NCI-H2081 treated with DMSO at 0.1 percent for 48 hours (cell line): Measurements from ENCODE around the gene HSPA1A.

Source experiments
- DNase-seq: peaks from one replicate; lab custom pipeline; 2025; lab: John Stamatoyannopoulos, UW

Gene HSPA1A

DNA sequence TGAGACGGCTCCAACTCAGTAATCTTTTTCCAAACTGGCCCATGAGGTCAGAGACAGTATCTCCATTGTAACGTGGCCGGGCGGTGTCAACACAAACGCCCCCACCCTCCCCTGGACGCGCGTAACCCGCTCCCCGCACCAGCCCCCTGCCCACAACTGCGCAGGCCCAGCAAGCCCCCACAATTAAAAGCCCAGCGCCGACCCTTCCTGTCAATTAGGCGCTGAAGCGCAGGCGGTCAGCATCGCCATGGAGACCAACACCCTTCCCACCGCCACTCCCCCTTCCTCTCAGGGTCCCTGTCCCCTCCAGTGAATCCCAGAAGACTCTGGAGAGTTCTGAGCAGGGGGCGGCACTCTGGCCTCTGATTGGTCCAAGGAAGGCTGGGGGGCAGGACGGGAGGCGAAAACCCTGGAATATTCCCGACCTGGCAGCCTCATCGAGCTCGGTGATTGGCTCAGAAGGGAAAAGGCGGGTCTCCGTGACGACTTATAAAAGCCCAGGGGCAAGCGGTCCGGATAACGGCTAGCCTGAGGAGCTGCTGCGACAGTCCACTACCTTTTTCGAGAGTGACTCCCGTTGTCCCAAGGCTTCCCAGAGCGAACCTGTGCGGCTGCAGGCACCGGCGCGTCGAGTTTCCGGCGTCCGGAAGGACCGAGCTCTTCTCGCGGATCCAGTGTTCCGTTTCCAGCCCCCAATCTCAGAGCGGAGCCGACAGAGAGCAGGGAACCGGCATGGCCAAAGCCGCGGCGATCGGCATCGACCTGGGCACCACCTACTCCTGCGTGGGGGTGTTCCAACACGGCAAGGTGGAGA is at the start of gene HSPA1A, which contains the start of gene HSPA1L:
Gene HSPA1A, plus strand, starts transcription at position 519 of the 814 bp plus-strand sequence. Its CDS starts 214 bp downstream, at position 733.
Gene HSPA1L, minus strand, starts transcription at position 259 of the 814 bp plus-strand sequence. CDS start 3,311 bp downstream, outside the sequence.
- peak; percentile 58 for DNase-seq

DNA sequence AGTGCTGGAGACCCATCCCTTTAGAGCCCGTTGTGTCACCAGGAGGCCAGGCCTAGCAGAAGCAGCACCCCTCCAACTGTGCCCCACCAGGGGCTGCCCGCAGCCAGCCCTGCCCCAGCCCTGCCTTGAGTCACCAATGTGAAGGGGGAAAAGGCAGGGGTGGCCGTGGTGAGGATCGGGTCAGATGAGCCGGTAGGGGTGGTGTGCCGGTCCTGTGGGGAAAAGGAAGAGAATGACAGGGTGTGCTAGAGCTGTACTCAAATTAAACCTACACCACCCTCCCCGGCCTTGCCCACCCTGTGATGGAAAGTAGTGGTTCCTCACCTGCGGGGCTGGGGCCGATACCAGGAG is 49.8 kb upstream of the HSPA1A start:
- no peak for DNase-seq

DNA sequence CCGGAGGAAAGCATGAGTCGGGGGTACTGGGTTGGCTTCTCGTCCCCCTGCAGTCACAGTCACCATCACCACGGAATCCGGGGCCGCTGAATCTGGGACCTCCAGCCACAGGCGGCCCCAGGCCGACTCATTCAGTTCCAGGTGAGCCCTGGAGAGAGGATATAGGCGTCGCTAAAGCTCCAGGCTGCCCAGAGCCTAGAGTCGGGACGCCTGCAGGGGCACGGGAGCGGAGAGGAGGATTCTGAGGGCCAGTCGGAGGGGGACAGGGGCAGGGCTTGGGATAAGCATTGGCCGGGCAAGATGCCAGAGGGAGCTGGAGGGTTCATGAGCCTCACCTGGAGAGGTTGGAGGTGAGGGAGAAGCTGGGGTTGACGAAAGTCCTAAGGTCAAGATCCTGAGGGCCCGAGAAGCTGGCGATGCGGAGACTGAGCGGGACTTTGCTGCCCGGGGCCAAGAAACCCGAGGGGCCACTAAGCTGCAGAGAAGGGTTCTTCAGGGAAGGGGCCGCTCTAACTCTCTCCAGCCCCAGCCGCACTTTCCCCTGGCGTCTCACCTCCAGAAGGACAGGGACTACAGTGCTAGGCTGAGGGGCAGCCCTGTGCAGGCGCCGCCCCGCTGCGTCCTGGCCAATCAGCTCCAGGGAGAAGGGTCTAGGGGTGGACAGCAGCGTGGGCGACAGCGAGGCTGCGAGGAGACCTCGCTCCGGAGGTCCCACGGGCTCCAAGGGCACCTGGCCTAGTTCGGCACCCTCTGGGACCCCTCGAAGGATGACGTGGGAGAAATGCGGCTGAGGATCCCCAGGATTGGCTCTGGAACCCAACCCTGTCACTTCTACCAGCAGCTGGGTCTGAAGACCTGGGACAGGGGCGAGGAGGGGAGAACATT is 49.2 kb upstream of the HSPA1A start:
- DNase-seq, result no peak

DNA sequence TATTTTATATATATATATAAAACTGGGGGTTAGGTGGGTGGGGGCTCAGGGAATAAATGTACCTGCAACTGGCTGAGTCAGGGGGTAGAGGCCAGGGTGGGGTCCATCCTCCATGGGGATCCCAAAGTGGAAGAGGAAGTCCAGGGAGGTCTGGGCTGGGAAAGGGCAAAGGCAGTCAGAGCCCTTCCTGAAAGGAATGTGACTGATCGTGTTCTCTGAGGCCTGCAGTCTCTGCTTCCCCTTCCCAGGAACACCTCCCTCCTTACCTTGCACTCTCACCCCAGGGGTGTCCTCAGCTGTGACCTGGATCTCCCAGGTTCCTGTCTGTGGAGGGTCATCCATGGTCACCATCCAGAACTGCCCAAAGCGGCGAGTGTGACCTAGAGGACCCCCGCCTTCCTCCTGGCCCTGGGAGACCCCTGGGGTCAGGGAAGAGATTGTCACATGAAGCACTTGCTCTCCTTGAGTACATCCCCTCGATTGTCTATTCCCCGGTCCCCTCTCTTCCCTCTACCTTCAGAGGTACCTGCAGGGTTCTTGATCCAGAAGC is 48.2 kb upstream of the HSPA1A start:
- no peak for DNase-seq

DNA sequence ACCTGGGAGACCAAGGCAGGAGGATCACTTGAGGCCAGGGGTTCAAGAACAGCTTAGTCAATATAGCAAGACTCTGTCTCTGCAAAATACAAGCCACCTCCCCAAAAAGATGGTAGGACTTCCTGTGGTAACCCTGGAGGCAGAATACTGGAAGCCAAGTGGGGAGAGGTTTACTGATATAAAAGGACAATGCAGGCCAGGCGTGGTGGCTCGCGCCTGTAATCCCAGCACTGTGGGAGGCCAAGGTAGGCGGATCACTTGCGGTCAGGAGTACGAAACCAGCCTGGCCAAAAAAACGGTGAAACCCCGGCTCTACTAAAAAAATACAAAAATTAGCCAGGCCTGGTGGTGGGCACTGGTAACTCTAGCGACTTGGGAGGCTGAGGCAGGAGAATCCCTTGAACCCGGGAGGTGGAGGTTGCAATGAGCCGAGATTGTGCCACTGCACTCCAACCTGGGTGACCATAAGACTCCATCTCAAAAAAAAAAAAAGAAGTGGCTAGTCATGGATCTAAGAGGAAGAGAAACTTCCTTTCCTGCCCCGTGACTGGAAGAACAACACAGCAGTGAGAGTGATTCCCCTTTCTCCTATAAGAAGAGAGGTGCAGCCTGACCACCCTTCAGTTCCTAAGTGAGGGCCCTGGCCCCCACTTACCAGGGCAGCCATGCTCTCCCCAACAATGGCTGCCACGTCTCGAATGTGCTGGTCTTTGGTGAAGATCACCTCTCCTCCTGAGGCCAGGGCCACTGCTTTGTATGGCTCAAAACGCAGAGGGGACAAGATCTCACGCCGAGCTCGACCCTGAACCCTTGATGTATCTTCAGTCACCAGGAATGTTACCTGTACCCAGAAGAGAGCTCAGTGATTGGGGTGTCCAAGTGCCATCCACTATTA is 46.7 kb upstream of the HSPA1A start:
- no peak for DNase-seq

DNA sequence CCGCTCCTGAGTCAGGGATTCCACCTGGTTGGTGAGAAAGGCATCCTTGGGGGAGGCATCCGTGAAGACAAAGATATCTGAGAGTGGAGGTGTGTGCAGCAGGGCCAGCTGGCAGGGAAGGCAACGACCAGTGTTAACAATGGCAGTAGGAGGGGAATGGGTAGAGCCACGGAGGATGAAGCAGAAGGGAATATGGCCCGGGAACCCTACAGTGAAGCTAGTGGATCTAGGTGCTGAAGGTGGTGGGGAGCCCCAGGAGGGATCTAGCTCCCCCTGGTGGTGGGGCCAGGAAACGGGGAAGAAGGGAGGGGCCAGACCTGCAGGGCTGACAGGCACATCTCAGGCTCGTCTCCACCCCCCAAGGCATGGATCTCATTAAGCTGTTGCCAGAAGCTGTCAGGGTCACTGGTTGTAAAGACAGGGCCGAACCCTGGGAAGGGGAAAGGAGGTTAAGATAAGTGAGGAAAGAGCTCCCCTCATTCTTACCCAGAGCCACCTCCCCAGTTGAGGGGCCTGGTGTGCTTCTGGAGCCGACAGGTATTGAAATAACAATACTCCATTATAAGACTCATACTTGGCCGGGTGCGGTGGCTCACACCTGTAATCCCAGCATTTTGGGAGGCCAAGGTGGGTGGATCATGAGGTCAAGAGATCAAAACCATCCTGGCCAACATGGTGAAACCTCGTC is 45.5 kb upstream of the HSPA1A start:
- DNase-seq, result no peak

DNA sequence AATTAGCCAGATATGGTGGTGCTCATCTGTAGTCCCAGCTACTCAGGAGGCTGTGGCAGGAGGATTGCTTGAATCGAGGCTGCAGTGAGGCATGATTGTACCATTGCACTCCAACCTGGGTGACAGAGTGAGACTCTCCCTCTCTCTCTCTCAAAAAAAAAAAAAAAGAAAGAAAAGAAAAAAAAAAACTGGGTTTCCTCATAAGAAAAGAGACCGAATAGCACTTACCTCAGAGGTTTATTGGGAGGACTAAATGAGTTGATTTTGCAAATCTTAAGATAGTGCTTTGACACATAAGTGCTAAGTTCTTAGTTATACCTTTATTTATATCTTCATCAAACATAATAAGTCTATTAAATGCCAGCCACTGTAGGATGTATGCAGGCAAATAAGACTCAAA is 44.5 kb upstream of the HSPA1A start:
- DNase-seq, result no peak

DNA sequence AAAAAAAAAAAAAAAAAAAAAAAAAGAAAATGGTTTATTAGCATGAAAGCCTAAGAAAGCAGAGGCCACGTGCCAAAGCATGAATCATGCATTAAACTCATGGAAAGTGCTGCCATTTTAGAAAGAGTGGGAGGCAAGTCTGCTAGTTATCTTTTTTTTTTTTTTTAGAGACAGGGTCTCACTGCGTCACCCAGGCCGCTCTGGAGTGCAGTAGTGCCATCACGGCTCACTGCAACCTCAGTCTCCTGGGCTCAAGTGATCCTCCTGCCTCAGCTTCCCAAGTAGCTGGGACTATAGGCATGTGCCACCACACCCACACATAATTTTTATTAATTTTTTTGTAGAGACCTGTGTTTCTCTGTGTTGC is 43.4 kb upstream of the HSPA1A start:
- no peak for DNase-seq

DNA sequence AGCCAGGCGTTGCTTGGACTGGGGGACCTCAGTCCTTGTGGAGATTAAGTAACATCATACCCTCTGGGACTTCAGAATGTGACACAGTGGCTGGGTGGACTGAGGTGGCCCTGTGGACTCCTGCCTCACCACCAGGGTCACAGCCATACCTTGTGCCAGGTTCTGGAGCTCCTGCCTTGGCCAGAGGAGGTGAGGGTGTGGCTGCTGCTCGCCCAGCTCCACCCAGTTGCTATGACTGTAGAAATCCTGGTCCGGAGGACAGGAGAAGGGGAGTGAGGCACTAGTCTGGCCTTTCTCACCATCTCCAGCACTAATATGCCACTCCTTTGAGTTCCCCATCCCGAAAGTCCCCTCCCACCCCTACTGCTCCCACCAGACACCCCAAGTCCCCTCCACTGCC is 40.2 kb upstream of the HSPA1A start:
- DNase-seq, result no peak

DNA sequence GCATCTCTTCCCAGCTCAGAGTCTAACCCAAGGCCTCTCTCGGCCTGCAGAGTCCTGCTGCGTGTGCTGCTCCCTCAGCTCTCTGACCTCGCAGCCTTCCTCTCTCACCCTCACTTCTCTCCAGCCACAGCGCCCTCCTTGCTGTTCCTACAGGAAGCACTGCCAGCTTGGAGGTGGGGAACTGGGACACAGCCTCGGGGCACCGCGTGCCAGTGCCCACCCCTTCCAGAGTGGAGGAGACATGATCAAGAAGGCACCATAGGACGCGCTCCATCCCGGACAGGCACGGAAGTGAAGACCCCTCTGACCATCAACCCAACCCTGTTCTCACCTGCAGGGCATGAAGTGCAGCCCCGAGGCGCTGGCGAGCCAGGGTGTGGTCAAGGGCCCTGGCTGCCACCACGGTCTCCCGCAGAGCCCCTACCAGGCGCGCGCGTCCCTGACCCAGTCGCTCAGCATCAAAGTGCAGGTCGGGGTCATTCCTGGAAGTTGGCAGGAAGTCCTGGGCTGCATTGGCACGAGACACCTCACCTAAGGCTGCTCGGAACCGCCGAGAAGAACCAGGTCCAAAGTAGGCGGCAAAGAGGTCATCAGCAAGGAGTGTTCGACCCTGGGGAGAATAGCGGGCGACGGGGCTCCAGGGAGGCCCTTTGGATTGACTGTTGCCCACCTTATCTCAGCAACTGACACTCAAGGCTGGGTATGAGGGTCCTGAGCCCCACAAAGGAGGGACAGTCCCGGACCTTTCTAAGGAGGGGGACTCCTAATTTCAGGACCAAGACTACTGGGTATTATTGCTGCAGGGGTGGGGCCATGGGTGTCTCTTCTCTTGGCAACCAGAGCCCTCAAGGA is 39.5 kb upstream of the HSPA1A start:
- no peak for DNase-seq

DNA sequence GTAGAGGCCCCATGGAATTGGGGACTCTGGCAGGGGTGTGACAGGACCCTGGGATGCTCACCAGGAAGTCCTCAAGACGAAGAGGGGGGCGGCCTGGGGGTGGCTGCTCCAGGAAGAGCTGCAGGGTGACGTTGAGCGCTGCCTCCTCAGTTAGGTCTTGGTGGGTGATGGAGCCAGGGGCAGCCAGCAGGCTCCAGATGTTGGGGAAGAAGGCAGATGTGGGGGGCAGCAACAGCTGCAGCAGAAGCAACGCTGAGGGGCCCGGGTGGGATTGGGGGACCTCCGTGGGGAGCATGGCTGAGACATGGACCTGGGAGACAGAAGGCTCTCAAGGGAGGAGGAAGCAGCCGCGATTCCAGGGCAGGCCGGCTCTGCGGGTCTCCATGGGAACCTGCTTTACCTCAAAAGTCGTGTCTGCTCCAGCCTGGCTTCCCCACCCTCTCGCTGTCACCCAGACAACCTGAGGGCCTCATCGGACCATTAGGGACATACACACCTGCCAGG is 38.8 kb upstream of the HSPA1A start:
- no peak for DNase-seq

DNA sequence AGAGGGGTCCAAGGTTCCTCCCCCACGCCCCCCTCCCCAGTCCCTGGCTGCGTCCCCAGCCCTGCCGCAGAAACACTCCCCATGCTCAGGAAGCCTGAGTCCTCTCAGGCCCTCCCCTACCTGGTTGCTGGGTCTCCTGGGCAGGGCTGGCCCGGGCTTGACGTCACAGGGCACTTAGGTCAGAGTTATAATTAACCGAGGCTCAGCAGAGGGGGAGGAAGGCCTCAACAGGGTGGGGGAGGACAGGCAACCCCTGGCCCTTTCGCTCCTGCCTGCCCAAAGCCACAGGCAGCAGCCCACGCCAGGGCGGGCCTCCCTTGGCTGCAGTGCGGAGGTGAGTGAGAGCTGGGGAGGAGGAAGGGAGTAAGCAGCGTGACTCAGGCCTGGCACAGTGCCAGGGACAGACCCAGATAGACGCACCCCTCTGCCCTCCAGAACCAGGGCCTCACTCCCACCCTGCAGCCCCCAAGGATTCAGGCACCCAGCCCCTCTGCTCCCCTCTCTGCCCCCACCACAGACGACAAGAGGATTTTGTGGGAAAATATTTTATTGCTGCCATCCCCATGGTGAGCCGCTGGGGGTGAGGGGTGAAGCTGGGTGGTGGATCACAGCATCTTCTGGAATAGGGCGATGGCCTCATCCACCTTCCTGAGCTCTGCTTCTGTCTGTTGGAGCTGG is 38.2 kb upstream of the HSPA1A start, which contains the start of gene VWA7:
Gene VWA7, minus strand, starts transcription at position 340 of the 678 bp plus-strand sequence. CDS start 549 bp downstream, outside the sequence.
- DNase-seq, result no peak

DNA sequence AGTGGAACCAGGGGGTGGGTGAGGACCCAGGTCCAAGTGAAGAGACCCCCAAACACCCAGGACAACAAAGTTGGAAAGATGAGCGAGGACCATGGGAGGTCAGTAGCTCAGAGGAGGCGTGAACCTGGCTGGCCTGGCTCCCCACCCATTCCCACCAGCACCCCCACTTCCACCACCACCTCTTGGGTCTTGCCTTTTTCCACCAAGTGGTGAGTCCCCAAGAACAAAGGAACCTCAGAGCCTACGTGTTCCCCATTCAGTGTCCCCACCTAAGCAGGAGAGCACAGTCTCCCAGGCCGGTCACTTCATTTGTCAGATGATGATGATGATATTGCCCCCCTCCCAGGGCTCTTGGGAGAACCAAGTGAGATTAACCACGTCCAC is 37.7 kb upstream of the HSPA1A start:
- DNase-seq, result no peak

DNA sequence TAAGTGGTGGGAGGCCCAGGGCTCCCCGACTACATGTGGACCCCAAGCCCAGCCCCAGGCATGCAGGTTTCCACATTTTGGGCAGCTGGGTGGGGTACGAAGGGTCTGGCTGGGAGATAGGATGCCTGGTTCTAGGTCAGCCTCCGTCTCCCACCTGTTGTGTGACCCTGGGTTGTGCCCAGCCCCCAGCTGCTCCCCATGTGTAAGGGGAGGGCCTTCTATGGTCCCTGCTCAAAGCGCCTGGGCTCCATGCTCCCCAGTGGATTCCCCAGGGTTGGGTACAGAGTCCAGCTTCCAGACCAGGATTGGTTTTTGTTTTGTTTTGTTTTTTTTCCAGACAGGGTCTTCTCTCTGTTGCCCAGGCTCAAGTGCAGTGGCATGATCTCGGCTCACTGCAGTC is 37.1 kb upstream of the HSPA1A start:
- DNase-seq, result no peak

DNA sequence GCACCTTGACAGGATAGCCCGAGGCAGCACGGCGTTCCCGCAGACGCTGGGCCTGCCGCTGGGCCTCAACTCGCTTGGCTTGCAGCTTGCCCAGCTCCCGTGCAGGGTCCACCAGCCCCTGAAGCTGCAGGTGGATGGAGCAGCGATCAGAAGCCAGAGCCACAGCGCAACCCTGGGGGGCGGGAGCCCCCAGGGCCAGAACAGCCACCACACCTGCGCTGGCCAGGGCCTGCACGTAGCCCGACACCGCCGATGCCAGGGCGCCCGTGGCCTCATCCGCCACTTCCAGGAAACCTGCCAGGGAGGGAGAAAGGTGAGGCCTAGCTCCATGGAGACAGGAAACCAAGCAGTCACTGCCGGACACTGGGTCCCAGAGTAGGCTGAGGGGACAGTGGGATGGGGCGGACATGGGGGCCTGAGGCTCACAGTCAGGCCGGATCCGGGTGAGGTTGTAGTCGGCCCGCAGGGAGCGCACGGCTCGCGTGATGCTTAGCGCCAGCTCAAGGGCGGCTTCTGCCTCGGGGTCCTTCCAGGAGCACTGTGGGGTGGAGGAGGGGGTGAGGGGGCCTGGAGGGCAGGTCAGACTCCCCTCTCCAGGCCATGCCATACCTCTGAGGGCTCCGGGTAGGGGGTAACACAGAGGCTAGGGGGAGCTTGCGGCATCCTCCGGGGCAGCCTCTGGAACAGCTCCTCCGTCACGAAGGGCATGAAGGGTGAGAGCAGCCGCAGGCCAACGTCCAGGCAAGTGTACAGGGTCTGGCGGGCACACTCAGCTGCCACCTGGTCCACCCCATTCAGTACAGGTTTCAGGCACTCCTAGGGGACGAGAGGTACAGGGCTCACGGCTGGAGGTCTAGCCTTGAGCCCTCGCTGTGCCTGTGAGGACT is 36.1 kb upstream of the HSPA1A start:
- DNase-seq, result no peak

DNA sequence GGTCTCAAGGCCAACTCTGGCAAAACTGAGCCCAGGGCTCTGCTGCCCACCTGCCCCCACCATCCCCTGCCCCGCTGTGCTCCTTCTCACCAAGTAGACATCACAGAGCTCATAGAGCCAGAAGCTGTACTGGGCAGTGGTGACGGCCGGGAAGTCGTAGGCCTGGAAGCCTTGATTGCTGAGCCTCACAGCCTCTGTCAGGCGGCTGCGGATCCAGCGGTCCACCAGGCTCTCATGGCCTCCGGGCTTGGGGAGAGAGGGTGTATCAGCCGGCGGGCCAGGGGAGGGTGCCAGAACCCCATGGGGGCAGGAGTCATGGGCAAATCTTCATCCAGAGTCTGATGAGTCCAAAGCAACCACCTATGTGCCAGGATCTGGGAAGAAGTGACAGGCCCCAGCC is 35.4 kb upstream of the HSPA1A start:
- no peak for DNase-seq

DNA sequence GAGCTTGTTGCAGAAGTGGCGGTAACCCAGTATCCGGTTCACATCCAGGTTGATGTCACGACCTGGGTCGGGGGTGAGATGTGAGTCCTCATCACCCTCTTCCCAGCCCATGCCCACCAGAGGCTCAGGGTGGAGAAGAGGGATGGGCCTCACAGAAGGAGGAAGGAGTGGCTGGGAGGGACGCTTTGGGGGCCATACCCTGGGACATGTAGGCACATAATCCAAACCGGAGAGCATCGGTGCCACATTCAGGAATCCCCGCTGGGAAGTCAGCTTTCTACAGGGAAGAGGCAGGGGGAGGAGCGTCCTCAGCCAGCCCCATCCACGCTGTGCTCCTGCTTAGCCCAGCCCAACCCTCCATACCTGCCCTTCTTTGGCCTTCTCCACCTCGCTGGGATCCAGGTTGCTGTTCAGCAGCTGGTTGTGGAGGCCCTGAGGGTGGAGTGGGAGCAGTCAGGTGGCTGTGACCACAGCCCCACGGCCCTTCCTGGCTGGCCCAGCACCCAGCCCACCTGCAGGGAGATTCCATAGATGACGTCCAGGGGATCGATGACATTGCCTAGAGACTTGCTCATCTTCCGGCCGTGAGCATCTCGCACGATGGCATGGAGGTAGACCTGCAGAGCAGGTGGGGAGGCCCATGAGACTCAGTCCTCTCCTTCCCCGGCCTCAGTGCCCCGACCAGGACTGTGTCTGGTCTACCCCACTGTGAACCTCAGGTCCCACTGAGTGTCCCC is 34.7 kb upstream of the HSPA1A start:
- DNase-seq, result no peak
